COLO829 (cell line): ENCODE data around the gene FANCE.

ENCODE experiments used
- DNase-seq: peaks from one replicate; pipeline ENCODE4 v3.0.0; 2012; ENCODE audit warnings: low spot score

The FANCE gene

DNA sequence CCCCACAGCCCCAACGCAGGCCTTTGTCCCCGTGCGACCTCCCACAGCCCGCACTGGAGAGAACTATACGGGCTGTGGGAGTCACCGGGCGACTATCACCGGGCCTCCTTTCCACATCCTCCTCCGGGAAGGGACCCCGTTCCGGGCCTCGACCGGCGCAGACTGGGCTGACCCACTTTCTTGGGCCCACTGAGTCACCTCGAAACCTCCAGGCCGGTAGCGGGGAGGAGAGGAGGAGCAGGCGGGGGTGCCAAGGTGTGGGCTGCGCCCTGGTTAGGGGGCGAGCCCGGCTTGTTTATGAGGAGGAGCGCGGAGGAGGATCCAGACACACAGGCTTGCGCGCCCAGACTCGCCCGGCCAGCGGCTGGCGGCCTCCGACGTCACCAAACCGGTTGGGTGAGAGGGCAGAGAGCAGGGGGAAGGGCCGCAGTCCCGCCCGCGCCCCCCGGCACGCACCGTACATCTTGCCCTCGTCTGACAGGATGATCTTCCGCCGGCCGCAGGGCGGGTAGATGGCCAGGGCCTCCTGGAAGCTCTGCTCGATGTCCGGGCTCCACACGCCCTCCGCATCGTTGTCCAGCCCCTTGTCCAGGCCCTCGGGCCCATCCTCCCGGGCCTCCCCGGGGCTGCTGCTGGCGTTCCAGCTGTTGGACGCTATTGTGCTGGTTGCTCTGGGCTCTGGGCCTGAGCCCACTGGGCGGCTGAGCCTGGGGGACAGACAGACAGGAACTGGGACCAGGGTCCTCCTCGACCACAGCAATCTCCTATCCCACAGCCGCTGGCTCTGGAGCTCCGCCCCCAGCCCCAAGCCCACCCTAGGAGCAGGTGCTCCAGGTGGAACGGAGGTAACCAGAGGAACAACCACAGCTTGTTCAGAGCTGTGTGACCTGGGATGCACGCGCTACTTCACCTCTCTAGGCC lies 34.1 kb downstream of the FANCE start:
- no peak for DNase-seq

- no peak for DNase-seq
Observed at GRCh38 chr6:35487658-35488516, 35.7 kb downstream of the FANCE start.

DNA sequence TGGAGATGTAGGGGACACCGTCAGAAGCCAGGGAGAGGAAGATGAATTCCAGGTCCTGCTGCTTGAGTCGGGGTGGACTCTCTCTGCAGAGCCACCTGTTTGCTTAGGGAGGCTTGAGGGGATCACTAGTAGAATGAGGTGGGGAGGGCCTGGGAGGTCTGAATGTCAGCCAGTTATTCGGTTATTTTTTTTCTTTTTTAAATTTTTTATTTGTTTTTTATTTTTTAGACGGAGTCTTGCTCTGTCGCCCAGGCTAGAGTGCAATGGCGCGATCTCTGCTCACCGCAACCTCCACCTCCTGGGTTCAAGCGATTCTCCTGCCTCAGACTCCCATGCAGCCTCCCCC lies 36.4 kb downstream of the FANCE start:
- DNase-seq, result no peak

- DNase-seq, result no peak
Observed at GRCh38 chr6:35489066-35489465, 36.9 kb downstream of the FANCE start.

DNA sequence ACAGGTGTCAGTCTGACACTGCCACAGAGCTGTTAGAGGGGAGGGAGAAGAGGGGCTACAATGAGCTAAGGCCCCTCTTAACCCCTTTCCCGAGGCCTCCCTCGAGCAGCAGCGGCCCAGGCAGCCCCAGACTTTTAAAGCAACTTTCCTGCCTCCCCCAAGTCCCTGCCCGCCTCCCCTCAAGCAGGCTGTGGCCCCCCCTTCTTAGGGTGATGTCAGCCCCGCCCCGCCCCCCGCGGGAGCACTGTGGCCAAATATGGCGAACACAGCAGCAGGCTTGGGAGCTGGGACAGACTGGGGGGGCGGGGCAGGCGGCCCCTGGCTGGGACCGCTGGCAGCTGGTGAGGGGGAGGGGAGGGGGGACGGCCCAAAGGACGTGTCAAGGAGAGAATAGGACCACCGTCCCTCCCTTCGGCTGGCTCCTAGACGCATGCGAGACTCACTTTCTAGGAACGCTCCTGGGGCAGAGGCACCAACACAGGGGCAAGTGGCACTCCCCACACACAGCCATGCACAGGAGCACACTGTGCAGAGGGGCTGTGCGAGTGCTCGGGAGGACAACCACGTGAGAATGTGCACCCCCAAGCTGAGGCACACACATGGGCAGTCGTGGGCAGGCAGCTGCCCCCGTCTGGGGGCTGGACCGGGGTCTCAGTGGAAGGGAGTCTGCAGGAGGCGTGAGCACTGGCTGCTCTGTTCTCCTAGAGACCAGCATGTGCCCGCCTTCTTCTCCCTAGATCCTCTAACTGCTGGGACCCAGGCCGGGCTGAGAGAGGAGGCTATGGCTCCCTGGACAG lies 38.1 kb downstream of the FANCE start:
- DNase-seq, result no peak

GRCh38 chr6:35490821-35491557 lies 38.9 kb downstream of the FANCE start:
- DNase-seq, result no peak

- DNase-seq, result no peak
Observed at GRCh38 chr6:35491558-35492257, 39.6 kb downstream of the FANCE start.

DNA sequence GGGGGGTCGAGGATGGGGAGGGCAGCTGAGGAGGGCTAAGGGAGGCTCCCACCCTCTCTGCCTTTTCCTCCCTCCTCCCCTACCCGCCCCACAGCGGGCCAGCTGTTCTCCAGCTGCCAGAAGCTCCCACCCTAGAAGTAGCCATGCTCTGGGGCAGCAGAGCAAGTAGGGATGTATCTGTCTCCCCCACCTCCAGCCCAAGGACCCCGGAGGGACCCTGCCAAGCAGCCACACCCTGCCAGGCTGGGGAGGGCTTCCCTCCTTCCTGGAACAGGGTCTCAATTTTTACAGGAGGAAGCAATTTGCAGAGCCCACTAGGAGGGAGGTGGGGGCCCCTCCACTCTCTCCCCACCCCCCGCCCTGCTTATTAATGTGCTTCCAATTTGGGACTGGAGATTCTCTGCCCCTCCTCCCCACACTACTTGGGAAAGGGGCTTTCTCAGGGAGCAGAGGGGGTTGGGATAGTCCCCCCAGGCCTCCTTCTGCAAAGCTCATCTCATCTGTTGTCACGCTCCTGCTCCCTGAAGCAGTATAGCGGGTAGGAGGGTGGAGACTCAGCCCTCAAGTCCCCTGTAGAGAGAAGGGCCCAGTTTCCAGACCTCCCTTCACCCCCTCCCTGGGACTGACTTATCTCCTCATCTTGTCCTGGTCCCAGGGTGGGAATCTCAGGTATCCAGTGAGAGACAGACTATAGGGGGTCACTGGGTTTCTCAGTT lies 40.3 kb downstream of the FANCE start:
- DNase-seq, result no peak

DNA sequence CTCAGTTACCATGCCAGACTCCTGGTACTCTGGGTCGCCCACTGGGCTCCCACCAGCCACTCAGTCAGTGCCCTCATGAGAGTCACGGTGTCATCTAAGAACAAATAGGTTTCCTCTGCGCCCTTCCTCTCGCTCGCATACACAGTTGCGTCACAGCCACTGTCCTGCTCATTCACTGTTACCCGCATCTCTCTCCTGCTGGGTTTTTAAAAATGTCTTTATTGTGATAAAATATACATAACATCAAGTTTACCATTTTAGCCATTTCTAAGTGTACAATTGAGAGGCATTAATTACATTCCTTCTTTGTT lies 40.8 kb downstream of the FANCE start:
- no peak for DNase-seq

DNA sequence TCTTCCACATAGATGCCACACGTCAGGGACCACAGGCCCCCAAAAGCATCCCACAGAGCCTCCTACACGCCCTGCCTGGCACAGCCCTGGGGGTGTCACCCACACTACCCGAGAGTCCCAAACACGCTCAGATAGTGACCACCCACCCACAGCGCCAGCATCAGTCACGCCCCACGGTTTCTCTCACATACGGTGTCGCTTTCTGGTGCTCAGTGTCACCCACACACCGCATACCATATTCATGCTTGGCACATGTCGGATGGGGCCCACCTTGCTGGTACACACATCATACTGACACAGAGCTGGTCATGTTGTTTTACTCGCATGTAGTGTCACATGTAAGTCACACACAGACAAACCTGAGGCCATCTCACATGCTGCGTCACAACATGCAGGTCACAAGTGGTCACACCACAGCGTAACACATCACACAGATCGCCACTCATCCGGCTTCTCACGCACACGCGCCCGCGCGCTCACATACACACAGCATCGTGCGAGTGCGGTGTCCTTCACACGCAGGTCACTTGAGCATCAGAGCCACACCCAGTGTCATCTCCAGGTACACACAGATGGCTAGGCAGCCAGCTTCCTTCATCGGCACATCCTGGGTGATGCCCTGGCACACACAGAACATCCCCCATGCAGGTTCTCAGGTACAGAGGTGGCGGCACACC lies 41.3 kb downstream of the FANCE start:
- no peak for DNase-seq

GRCh38 chr6:35494161-35494563 lies 42.0 kb downstream of the FANCE start:
- DNase-seq, result no peak

DNA sequence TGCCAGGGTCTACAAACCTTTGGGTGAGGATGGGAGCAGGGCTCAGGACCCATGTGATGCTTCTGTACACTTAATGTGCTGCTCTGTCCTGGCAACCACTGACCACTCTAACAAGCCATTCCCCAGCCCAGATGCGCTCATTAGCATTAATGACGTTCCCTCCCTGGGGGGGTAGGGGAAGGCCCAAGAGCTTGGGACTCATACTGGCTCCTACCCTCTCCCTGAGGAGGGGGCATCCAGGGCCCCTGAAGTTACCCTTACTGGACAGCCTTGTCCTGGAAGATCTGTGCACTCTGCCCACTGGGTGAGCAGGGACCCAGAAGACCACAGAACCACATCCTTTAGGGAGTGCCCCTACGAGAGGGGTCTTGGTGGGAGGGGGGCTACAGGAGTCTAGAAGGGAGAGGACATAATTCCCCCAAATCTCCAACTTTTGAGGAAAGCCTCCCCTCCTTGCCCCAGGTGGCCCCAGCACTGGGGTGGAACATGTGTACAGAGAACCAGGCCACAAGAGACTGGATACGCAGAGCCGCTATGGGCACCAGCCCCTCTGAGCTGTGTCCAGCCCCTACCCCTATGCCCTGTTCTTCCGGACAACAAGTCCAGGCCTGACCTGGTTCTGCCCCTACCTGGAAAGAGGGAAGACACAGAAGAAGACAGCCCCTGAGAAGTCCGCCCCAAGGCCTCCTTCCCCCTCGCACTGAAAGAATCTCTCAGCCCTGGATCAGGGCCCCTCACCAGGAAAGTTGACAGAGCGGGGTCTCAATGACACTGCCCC lies 43.3 kb downstream of the FANCE start:
- no peak for DNase-seq

GRCh38 chr6:35496036-35496840 lies 44.1 kb downstream of the FANCE start:
- DNase-seq, result no peak

DNA sequence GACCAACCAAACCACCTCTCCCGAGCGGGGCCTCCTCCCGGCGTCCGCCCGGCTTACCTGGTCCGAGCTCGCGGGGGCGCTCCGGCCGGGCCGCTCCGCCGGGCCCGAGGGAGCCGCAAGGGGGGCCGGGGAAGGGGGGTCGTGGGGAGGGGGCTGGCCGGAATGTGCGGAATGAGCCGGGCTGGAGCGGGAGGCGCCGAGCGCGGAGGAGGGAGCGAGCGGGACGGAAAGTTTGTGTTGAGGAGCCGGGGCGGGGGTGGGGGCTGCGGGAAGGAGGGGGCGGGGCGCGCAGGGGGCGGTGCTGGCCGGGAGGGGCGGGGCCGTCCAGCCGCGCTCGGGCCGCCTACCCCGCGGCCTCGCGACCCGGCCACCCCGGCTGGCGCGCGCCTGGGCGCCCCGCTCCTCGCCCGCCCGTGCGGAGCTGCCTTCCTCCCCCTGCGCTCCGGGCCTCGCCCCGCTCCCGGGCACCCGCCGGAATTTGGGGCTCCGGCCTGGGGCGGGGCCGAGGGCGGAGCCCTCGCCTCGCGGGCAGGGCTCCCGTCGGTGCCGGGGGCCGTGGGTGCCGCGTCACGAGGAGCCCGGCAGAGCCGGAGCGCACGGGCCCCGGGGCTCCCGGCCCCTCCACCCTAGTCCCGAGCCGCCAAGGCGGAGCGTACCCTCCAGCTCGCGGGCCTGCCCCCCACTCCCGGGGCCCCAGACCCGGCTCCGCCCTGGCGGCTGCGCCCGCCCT lies 44.9 kb downstream of the FANCE start, which contains the start of gene TEAD3:
TEAD3 (minus strand) TSS at position 239 of the 730 bp plus-strand sequence.
- peak; percentile 77 for DNase-seq

DNA sequence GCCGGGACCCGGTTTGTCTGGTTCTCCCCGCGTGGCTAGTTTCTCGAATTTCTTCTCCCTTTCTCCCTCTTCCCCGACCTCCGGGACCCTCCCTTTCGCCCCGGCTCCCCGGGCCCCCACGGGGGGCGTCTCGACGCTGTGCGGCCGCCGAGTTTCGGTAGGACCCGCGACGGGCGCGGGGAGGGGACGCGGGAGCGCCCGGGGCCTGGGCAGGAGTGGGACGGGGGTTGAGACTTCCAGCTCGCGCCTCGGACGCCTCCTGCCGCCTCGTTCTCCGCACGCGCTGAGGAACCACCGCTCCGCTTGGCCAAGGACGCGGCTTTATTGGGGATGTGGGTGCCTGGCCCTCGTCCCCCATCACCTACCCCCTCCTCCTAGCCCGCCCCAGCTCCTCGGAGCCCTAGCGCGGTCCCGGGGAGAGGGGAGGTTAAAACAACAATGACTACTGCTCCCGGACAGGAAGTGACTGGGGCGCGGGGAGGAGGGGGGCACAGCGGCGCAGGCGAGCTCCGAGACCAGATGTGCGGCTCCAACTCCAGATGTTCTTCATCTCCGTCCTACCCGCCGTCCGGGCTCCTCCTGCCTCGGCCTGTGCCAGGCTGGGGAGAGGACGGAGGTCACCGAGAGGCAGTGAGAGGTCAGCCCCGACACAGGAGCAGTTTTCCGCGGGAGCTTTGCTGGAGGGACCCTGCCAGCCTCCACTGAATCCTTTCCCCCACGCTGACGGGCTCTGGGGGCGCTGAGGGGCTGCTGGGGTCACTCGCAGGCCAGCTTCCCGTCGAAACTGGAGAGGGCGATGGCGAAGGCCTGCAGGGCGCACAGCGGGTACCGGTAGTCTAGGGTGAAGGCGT lies 45.7 kb downstream of the FANCE start:
- DNase-seq, result no peak

- no peak for DNase-seq
Observed at GRCh38 chr6:35498422-35499067, 46.4 kb downstream of the FANCE start.
